K562 (cell line): ENCODE results near the gene HEBP2. TPM values are rescaled to one million over a fixed set of nuclear protein-coding genes. Genes with fewer than 3 reads are reported as not detected.

Experiments
- ATAC-seq: fragments of 200-7000 bp; cut with Tn5 transposase; 3 replicates; pipeline ENCODE4 v1.9.1; 2020; ENCODE audit warnings: moderate library complexity
- BruUV-seq: library from RNA; stranded (reverse); fragments of 400-500 nt; replicated peaks from 2 replicates; lab custom pipeline; 2021; lab: Mats Ljungman, UMichigan
- CTCF ChIA-PET: fragments of 300-600 bp; formaldehyde crosslinking; extraction: SDS; loops from one replicate; lab custom pipeline; 2021; ENCODE audit warnings: low intra/inter-chr PET ratio; lab: Yijun Ruan, JAX
- POLR2A ChIA-PET: fragments of 300-600, 350-650 bp; sonication (Branson Sonifier 250); formaldehyde crosslinking; extraction: SDS; loops from one replicate; lab custom pipeline; 2021; ENCODE audit warnings: antibody characterized with exemption, inconsistent platforms; lab: Yijun Ruan, JAX
- DNase-seq, 4 experiments: peaks; one replicate each; pipeline versions ENCODE4 v3.0.0 to v3.0.0-alpha.2; 2011 to 2018; ENCODE audit warnings: low spot score in 3 of 4, mixed read lengths in 3 of 4; ENCODE audit errors: extremely low read depth in 1 of 4
- FAIRE-seq: peaks from 2 replicates; lab custom pipeline; 2011; peaks lifted over from hg19 to GRCh38; lab: Jason Lieb, UNC
- H2AFZ ChIP-seq: 2 replicates; pipeline ENCODE4 v1.6.0; 2011; ENCODE audit warnings: low read depth, low read length, control low read depth, inconsistent platforms
- H3K27ac ChIP-seq: fragments of 200-600 bp; 3 replicates; pipeline ENCODE4 v1.8.0; 2011; ENCODE audit warnings: low read depth, mild to moderate bottlenecking, control low read depth, inconsistent platforms, low read length, moderate library complexity, mixed read lengths; ENCODE audit errors: extremely low read depth
- H3K27me3 ChIP-seq, 2 experiments: fragments of 300-600 bp in 1 of 2; 2 replicates in 1 of 2; 3 replicates in 1 of 2; pipeline versions ENCODE4 v1.6.0 to v1.8.0; 2011; ENCODE audit warnings: inconsistent platforms in 2 of 2, low read length in 2 of 2, mild to moderate bottlenecking in 1 of 2, mixed read lengths in 1 of 2, moderate library complexity in 1 of 2; ENCODE audit not compliant: control insufficient read depth in 2 of 2, insufficient read depth in 2 of 2
- H3K36me3 ChIP-seq: fragments of 300-600 bp; 3 replicates; pipeline ENCODE4 v1.8.0; 2011; ENCODE audit warnings: mild to moderate bottlenecking, low read length, inconsistent platforms; ENCODE audit not compliant: control insufficient read depth, insufficient read depth
- H3K4me1 ChIP-seq, 2 experiments: fragments of 200-600 bp in 1 of 2; replicated peaks in 1 of 2; 2 replicates in 1 of 2; 3 replicates in 1 of 2; pipeline versions ENCODE4 v1.5.1 to v1.8.0; 2011; ENCODE audit warnings: inconsistent platforms in 2 of 2, low read length in 2 of 2, mild to moderate bottlenecking in 1 of 2, mixed read lengths in 1 of 2, moderate library complexity in 1 of 2; ENCODE audit not compliant: control insufficient read depth in 2 of 2, insufficient read depth in 2 of 2
- H3K4me2 ChIP-seq: 2 replicates; pipeline ENCODE4 v1.6.1; 2011; ENCODE audit warnings: low read length, control low read depth, inconsistent platforms, mixed read lengths; ENCODE audit not compliant: insufficient read depth
- H3K4me3 ChIP-seq: fragments of 200-600 bp; sonication (generic), shearing (Covaris generic); 2 replicates; pipeline ENCODE4 v1.5.1; 2016; ENCODE audit warnings: control low read depth, inconsistent platforms
- H3K79me2 ChIP-seq: fragments of 200-600 bp; 3 replicates; pipeline ENCODE4 v1.8.0; 2011; ENCODE audit warnings: low read length, inconsistent platforms; ENCODE audit not compliant: control insufficient read depth, insufficient read depth
- H3K9ac ChIP-seq, 2 experiments: 2 replicates each; pipeline versions ENCODE4 v1.6.0 to v1.6.1; 2011; ENCODE audit warnings: low read depth in 2 of 2, low read length in 2 of 2, control low read depth in 1 of 2, inconsistent platforms in 1 of 2, mild to moderate bottlenecking in 1 of 2, mixed read lengths in 1 of 2; ENCODE audit not compliant: insufficient read depth in 1 of 2
- H3K9me1 ChIP-seq: one replicate; pipeline ENCODE4 v1.6.0; 2011; ENCODE audit warnings: inconsistent platforms, mild to moderate bottlenecking, low read length, moderate library complexity; ENCODE audit not compliant: control insufficient read depth, insufficient read depth
- H3K9me3 ChIP-seq: replicated peaks from 2 replicates; pipeline ENCODE4 v1.5.1; 2011; ENCODE audit warnings: low read depth, low read length, inconsistent platforms; ENCODE audit not compliant: control insufficient read depth, insufficient read depth
- H4K20me1 ChIP-seq: replicated peaks from 2 replicates; pipeline ENCODE4 v1.6.1; 2011; ENCODE audit warnings: low read length, inconsistent platforms, mixed read lengths; ENCODE audit not compliant: control insufficient read depth, insufficient read depth
- CC2D1A ChIP-seq: fragments of 450-650 bp; IDR thresholded peaks from 2 replicates; pipeline ENCODE4 v1.6.1; 2017; ENCODE audit warnings: mild to moderate bottlenecking
- CEBPG ChIP-seq, 3 experiments: fragments of 200-800 bp in 1 of 3; sonication (Bioruptor generic) in 1 of 3; sonication (generic) in 1 of 3; formaldehyde crosslinking in 1 of 3; IDR thresholded peaks in 2 of 3; conservative IDR thresholded peaks in 1 of 3; 2 replicates each; pipeline versions ENCODE4 v1.6.1 to v1.8.0; 2016 to 2022; ENCODE audit warnings: missing compliant biosample characterization in 2 of 3, missing genetic modification characterization in 2 of 3, mild to moderate bottlenecking in 1 of 3, missing genetic modification reagents in 1 of 3
- CHD1 ChIP-seq: fragments of 200-600 bp; sonication (generic); IDR thresholded peaks from one replicate; pipeline ENCODE4 v1.6.1; 2012; ENCODE audit warnings: mild to moderate bottlenecking, moderate library complexity, low read length, inconsistent platforms
- CHD2 ChIP-seq: IDR thresholded peaks from 2 replicates; pipeline ENCODE4 v1.6.1; 2011; ENCODE audit warnings: low read depth, low read length
- ELF4 ChIP-seq: fragments of 450-650 bp; formaldehyde crosslinking; IDR thresholded peaks from 2 replicates; pipeline ENCODE4 v1.4.0; 2022; ENCODE audit warnings: missing genetic modification characterization
- HDAC2 ChIP-seq: fragments of 450-650 bp; IDR thresholded peaks from 2 replicates; pipeline ENCODE4 v1.6.1; 2016; ENCODE audit warnings: mild to moderate bottlenecking
- HDAC3 ChIP-seq: fragments of 450-650 bp; IDR thresholded peaks from 2 replicates; pipeline ENCODE4 v1.6.1; 2018; ENCODE audit warnings: borderline replicate concordance, mild to moderate bottlenecking, moderate library complexity; ENCODE audit not compliant: partially characterized antibody
- RBM34 ChIP-seq: fragments of 200-400 bp; formaldehyde crosslinking; IDR thresholded peaks from 2 replicates; pipeline ENCODE4 v1.6.1; 2018; ENCODE audit warnings: low read length, borderline replicate concordance; ENCODE audit not compliant: insufficient read depth
- SNAPC5 ChIP-seq: fragments of 250-450 bp; sonication (Bioruptor Pico); IDR thresholded peaks from 2 replicates; pipeline ENCODE4 v1.8.0; 2021; ENCODE audit warnings: moderate library complexity, mild to moderate bottlenecking, inconsistent platforms
- SOX6 ChIP-seq: fragments of 450-650 bp; IDR thresholded peaks from 2 replicates; pipeline ENCODE4 v1.6.1; 2014; ENCODE audit warnings: mild to moderate bottlenecking
- ZBTB9 ChIP-seq: fragments of 450-650 bp; formaldehyde crosslinking; IDR thresholded peaks from 2 replicates; pipeline ENCODE4 v1.4.0; 2020; ENCODE audit warnings: mild to moderate bottlenecking, moderate library complexity
- ZNF146 ChIP-seq: IDR thresholded peaks from one replicate; pipeline ENCODE4 v1.6.1; 2018; ENCODE audit warnings: missing compliant biosample characterization; ENCODE audit not compliant: unreplicated experiment
- ZNF253 ChIP-seq: fragments of 250-450 bp; sonication (Bioruptor Pico); conservative IDR thresholded peaks from 2 replicates; pipeline ENCODE4 v1.6.1; 2021; ENCODE audit warnings: mild to moderate bottlenecking
- ZNF41 ChIP-seq: fragments of 250-450 bp; sonication (Bioruptor Pico); conservative IDR thresholded peaks from 2 replicates; pipeline ENCODE4 v1.4.0; 2020; ENCODE audit warnings: mild to moderate bottlenecking
- ZNF449 ChIP-seq: fragments of 250-450 bp; sonication (Bioruptor Pico); IDR thresholded peaks from 2 replicates; pipeline ENCODE4 v1.8.0; 2022; ENCODE audit warnings: moderate library complexity, mild to moderate bottlenecking, inconsistent platforms
- in situ Hi-C: fragments of 300-500 bp; cut with MboI; formaldehyde crosslinking; loops from 4 replicates; pipeline ENCODE4 v1.15.0; 2018; ENCODE audit warnings: inconsistent platforms, mixed read lengths
- intact Hi-C: fragments of 100-400 bp; cut with micrococcal nuclease; formaldehyde crosslinking; loops from 2 replicates; pipeline ENCODE4 v1.14.2; 2022
- polyA plus RNA-seq, 8 experiments: library from polyadenylated mRNA; depleted of rRNA in 4 of 8; stranded (reverse) in 5 of 8; unstranded in 3 of 8; fragments of >200 nt; fragmentation: Nextera tagmentation in 2 of 8; fragmentation: Illumina TruSeq in 1 of 8; extraction: Ambion mirVana in 2 of 8; extraction: Trizol in 1 of 8; gene quantifications; 2 replicates each; pipeline versions ENCODE4 v1.2.1 to v1.2.3, GENCODE V29; 2011 to 2014; ENCODE audit warnings: inconsistent platforms in 1 of 8, missing spikeins in 1 of 8
- total RNA-seq, 7 experiments: library from RNA; depleted of rRNA in 6 of 7; stranded (reverse); fragments of >200 nt in 6 of 7; fragmentation: Illumina TruSeq in 2 of 7; extraction: Trizol in 2 of 7; gene quantifications; 2 replicates each; pipeline versions ENCODE4 v1.2.1 to v1.2.3, GENCODE V29; 2011 to 2021; ENCODE audit warnings: low replicate concordance in 1 of 7

Gene HEBP2
- total and polyA plus RNA-seq, 9 of the 15 experiments (the other 6 are each of a cell fraction or from before 2014, with no cell fraction given): 8.5 to 63.7 (median 36.9) TPM

- TF ChIP-seq ZNF449 (CRISPR knock-in tag) (no peak), SOX6 (no peak), ELF4 (CRISPR knock-in tag) (no peak), CHD1 (no peak), ZNF146 (CRISPR knock-in tag) (no peak)
- TF ChIP-seq, all 486 proteins: peak for 0
Measured at GRCh38 chr6:138421608-138422007, 17.6 kb downstream of the HEBP2 start (continued).

GRCh38 chr6:138422861-138423260, 18.8 kb downstream of the HEBP2 start:
- no peaks in the 10 kb centered on the region for H3K9me3 ChIP-seq
- in situ Hi-C loops (no loop called here), intact Hi-C loops (loop anchor here (10.0 kb wide), 1 partner anchor 942 kb away; no protein-coding TSS in a partner anchor)
- ChIA-PET CTCF (no interaction called here), POLR2A (no interaction called here)
- no peaks in the 10 kb centered on the region for H3K79me2 ChIP-seq
- FAIRE-seq (no peak), ATAC-seq (no peak), DNase-seq (no peak)
- peaks cover 0 to 8% of the 10 kb centered on the region in 2 experiments; a peak in 1 of 5 replicates for H3K4me1 ChIP-seq
- no peaks in the 10 kb centered on the region for H3K9me1 ChIP-seq
- peaks cover 24 to 38% of the 10 kb centered on the region in 2 experiments; a peak in 4 of 5 replicates for H3K27me3 ChIP-seq
- no TSS peak for BruUV-seq
- H3K4me2 ChIP-seq: no peak overlapping the region
- H2AFZ ChIP-seq: no peak overlapping the region
- no peaks in the 10 kb centered on the region for H4K20me1 ChIP-seq
- no peak overlapping the region for H3K9ac ChIP-seq
- no peak overlapping the region for H3K27ac ChIP-seq
- no peak overlapping the region for H3K4me3 ChIP-seq
- no peak for TF ChIP-seq ZNF41 (CRISPR knock-in tag)
- TF ChIP-seq ZNF253 (CRISPR knock-in tag): no peak
- no peak for TF ChIP-seq SNAPC5 (CRISPR knock-in tag)
- TF ChIP-seq CHD2: no peak
- no peak for TF ChIP-seq CEBPG (CRISPR knock-in tag; IDR thresholded peaks at IDR 0.05)
- TF ChIP-seq CEBPG (tag; conservative IDR thresholded peaks at IDR 0.05 in 1 of 2, IDR thresholded peaks at IDR 0.05 in 1 of 2): no peak
- TF ChIP-seq ZBTB9: no peak
- no peak for TF ChIP-seq RBM34
- no peak for TF ChIP-seq HDAC3
- no peak for TF ChIP-seq CC2D1A
- no peak for TF ChIP-seq HDAC2
- no peaks in the 10 kb centered on the region for H3K36me3 ChIP-seq
